Measurements from ENCODE around the gene IFT172.

IFT172 gene

GRCh38 chr2:27489118-27489497 is 435 bp downstream of the IFT172 start:
- H3K36me3 ChIP-seq (ENCODE audit: control insufficient read depth, insufficient read depth, low read length), result no peaks in the 10 kb centered on the region
- H3K4me1 ChIP-seq (ENCODE audit: control insufficient read depth, insufficient read depth, low read length), result peaks cover 5% of the 10 kb centered on the region
- H3K9me3 ChIP-seq (ENCODE audit: control insufficient read depth, insufficient read depth, low read length), result no peaks in the 10 kb centered on the region
- H3K9ac ChIP-seq (ENCODE audit: low read depth, low read length), result no peak overlapping the region
- H3K4me3 ChIP-seq (ENCODE audit: low read depth, low read length), result peak overlapping the region; percentile 90
- H3K27me3 ChIP-seq (ENCODE audit: control insufficient read depth, insufficient read depth, low read length), result peaks cover 7% of the 10 kb centered on the region

GRCh38 chr2:27485496-27485895 is 4.0 kb downstream of the IFT172 start:
- Histone ChIP-seq H3K9me3 (ENCODE audit: control insufficient read depth, insufficient read depth, low read length) (no peaks in the 10 kb centered on the region), H3K4me3 (ENCODE audit: low read depth, low read length) (no peak overlapping the region), H3K9ac (ENCODE audit: low read depth, low read length) (no peak overlapping the region), H3K27me3 (ENCODE audit: control insufficient read depth, insufficient read depth, low read length) (no peaks in the 10 kb centered on the region), H3K4me1 (ENCODE audit: control insufficient read depth, insufficient read depth, low read length) (peaks cover 3% of the 10 kb centered on the region), H3K36me3 (ENCODE audit: control insufficient read depth, insufficient read depth, low read length) (no peaks in the 10 kb centered on the region)

GRCh38 chr2:27471961-27472360 is 17.6 kb downstream of the IFT172 start:
- Histone ChIP-seq H3K9me3 (ENCODE audit: control insufficient read depth, insufficient read depth, low read length) (no peaks in the 10 kb centered on the region), H3K4me3 (ENCODE audit: low read depth, low read length) (no peak overlapping the region), H3K9ac (ENCODE audit: low read depth, low read length) (no peak overlapping the region), H3K27me3 (ENCODE audit: control insufficient read depth, insufficient read depth, low read length) (no peaks in the 10 kb centered on the region), H3K4me1 (ENCODE audit: control insufficient read depth, insufficient read depth, low read length) (no peaks in the 10 kb centered on the region), H3K36me3 (ENCODE audit: control insufficient read depth, insufficient read depth, low read length) (peaks cover 3% of the 10 kb centered on the region)

- Histone ChIP-seq H3K36me3 (ENCODE audit: control insufficient read depth, insufficient read depth, low read length) (no peaks in the 10 kb centered on the region), H3K9me3 (ENCODE audit: control insufficient read depth, insufficient read depth, low read length) (no peaks in the 10 kb centered on the region), H3K4me3 (ENCODE audit: low read depth, low read length) (no peak overlapping the region)
Measured at GRCh38 chr2:27464443-27464842, 25.1 kb downstream of the IFT172 start.

GRCh38 chr2:27461118-27461517 is 28.4 kb downstream of the IFT172 start:
- H3K36me3 ChIP-seq (ENCODE audit: control insufficient read depth, insufficient read depth, low read length), result peaks cover 10% of the 10 kb centered on the region
- no peaks in the 10 kb centered on the region for H3K9me3 ChIP-seq (ENCODE audit: control insufficient read depth, insufficient read depth, low read length)

More at GRCh38 chr2:27464443-27464842, 25.1 kb downstream of the IFT172 start:
- Histone ChIP-seq H3K27me3 (ENCODE audit: control insufficient read depth, insufficient read depth, low read length) (no peaks in the 10 kb centered on the region), H3K4me1 (ENCODE audit: control insufficient read depth, insufficient read depth, low read length) (peaks cover 4% of the 10 kb centered on the region), H3K9ac (ENCODE audit: low read depth, low read length) (no peak overlapping the region)

GRCh38 chr2:27453968-27454367 is 35.6 kb downstream of the IFT172 start:
- H3K36me3 ChIP-seq (ENCODE audit: control insufficient read depth, insufficient read depth, low read length), result peaks cover 14% of the 10 kb centered on the region

More at GRCh38 chr2:27461118-27461517, 28.4 kb downstream of the IFT172 start:
- Histone ChIP-seq H3K4me1 (ENCODE audit: control insufficient read depth, insufficient read depth, low read length) (peaks cover 5% of the 10 kb centered on the region), H3K27me3 (ENCODE audit: control insufficient read depth, insufficient read depth, low read length) (no peaks in the 10 kb centered on the region), H3K4me3 (ENCODE audit: low read depth, low read length) (no peak overlapping the region), H3K9ac (ENCODE audit: low read depth, low read length) (no peak overlapping the region)

GRCh38 chr2:27451095-27451494 is 38.4 kb downstream of the IFT172 start:
- Histone ChIP-seq H3K36me3 (ENCODE audit: control insufficient read depth, insufficient read depth, low read length) (peaks cover 11% of the 10 kb centered on the region), H3K27me3 (ENCODE audit: control insufficient read depth, insufficient read depth, low read length) (no peaks in the 10 kb centered on the region), H3K4me3 (ENCODE audit: low read depth, low read length) (no peak overlapping the region), H3K9me3 (ENCODE audit: control insufficient read depth, insufficient read depth, low read length) (no peaks in the 10 kb centered on the region), H3K4me1 (ENCODE audit: control insufficient read depth, insufficient read depth, low read length) (no peaks in the 10 kb centered on the region), H3K9ac (ENCODE audit: low read depth, low read length) (no peak overlapping the region)

More at GRCh38 chr2:27453968-27454367, 35.6 kb downstream of the IFT172 start:
- Histone ChIP-seq H3K4me1 (ENCODE audit: control insufficient read depth, insufficient read depth, low read length) (no peaks in the 10 kb centered on the region), H3K9me3 (ENCODE audit: control insufficient read depth, insufficient read depth, low read length) (no peaks in the 10 kb centered on the region), H3K9ac (ENCODE audit: low read depth, low read length) (no peak overlapping the region), H3K4me3 (ENCODE audit: low read depth, low read length) (no peak overlapping the region), H3K27me3 (ENCODE audit: control insufficient read depth, insufficient read depth, low read length) (no peaks in the 10 kb centered on the region)

- H3K27me3 ChIP-seq (ENCODE audit: control insufficient read depth, insufficient read depth, low read length), result no peaks in the 10 kb centered on the region
- peaks cover 11% of the 10 kb centered on the region for H3K36me3 ChIP-seq (ENCODE audit: control insufficient read depth, insufficient read depth, low read length)
- no peaks in the 10 kb centered on the region for H3K4me1 ChIP-seq (ENCODE audit: control insufficient read depth, insufficient read depth, low read length)
- no peaks in the 10 kb centered on the region for H3K9me3 ChIP-seq (ENCODE audit: control insufficient read depth, insufficient read depth, low read length)
- no peak overlapping the region for H3K9ac ChIP-seq (ENCODE audit: low read depth, low read length)
- H3K4me3 ChIP-seq (ENCODE audit: low read depth, low read length), result no peak overlapping the region
Measured at GRCh38 chr2:27448381-27448780, 41.2 kb downstream of the IFT172 start.

- no peaks in the 10 kb centered on the region for H3K9me3 ChIP-seq (ENCODE audit: control insufficient read depth, insufficient read depth, low read length)
- peaks cover 11% of the 10 kb centered on the region for H3K36me3 ChIP-seq (ENCODE audit: control insufficient read depth, insufficient read depth, low read length)
- H3K4me3 ChIP-seq (ENCODE audit: low read depth, low read length), result no peak overlapping the region
- H3K27me3 ChIP-seq (ENCODE audit: control insufficient read depth, insufficient read depth, low read length), result no peaks in the 10 kb centered on the region
- no peaks in the 10 kb centered on the region for H3K4me1 ChIP-seq (ENCODE audit: control insufficient read depth, insufficient read depth, low read length)
- no peak overlapping the region for H3K9ac ChIP-seq (ENCODE audit: low read depth, low read length)
Measured at GRCh38 chr2:27446057-27446456, 43.5 kb downstream of the IFT172 start.

GRCh38 chr2:27445615-27446014 is 43.9 kb downstream of the IFT172 start:
- no peak overlapping the region for H3K9ac ChIP-seq (ENCODE audit: low read depth, low read length)
- no peaks in the 10 kb centered on the region for H3K9me3 ChIP-seq (ENCODE audit: control insufficient read depth, insufficient read depth, low read length)
- no peaks in the 10 kb centered on the region for H3K4me1 ChIP-seq (ENCODE audit: control insufficient read depth, insufficient read depth, low read length)
- no peak overlapping the region for H3K4me3 ChIP-seq (ENCODE audit: low read depth, low read length)
- no peaks in the 10 kb centered on the region for H3K27me3 ChIP-seq (ENCODE audit: control insufficient read depth, insufficient read depth, low read length)
- peaks cover 12% of the 10 kb centered on the region for H3K36me3 ChIP-seq (ENCODE audit: control insufficient read depth, insufficient read depth, low read length)

GRCh38 chr2:27445155-27445554 is 44.4 kb downstream of the IFT172 start:
- no peaks in the 10 kb centered on the region for H3K4me1 ChIP-seq (ENCODE audit: control insufficient read depth, insufficient read depth, low read length)
- peaks cover 15% of the 10 kb centered on the region for H3K36me3 ChIP-seq (ENCODE audit: control insufficient read depth, insufficient read depth, low read length)
- H3K27me3 ChIP-seq (ENCODE audit: control insufficient read depth, insufficient read depth, low read length), result no peaks in the 10 kb centered on the region
- H3K4me3 ChIP-seq (ENCODE audit: low read depth, low read length), result no peak overlapping the region
- H3K9ac ChIP-seq (ENCODE audit: low read depth, low read length), result no peak overlapping the region
- H3K9me3 ChIP-seq (ENCODE audit: control insufficient read depth, insufficient read depth, low read length), result no peaks in the 10 kb centered on the region

- H3K9ac ChIP-seq (ENCODE audit: low read depth, low read length), result peak overlapping the region; percentile 85
- peaks cover 18% of the 10 kb centered on the region for H3K36me3 ChIP-seq (ENCODE audit: control insufficient read depth, insufficient read depth, low read length)
- H3K27me3 ChIP-seq (ENCODE audit: control insufficient read depth, insufficient read depth, low read length), result no peaks in the 10 kb centered on the region
- H3K4me1 ChIP-seq (ENCODE audit: control insufficient read depth, insufficient read depth, low read length), result no peaks in the 10 kb centered on the region
- H3K4me3 ChIP-seq (ENCODE audit: low read depth, low read length), result peak overlapping the region; percentile 65
- H3K9me3 ChIP-seq (ENCODE audit: control insufficient read depth, insufficient read depth, low read length), result no peaks in the 10 kb centered on the region
Measured at GRCh38 chr2:27442920-27443282, 46.6 kb downstream of the IFT172 start.

Measured in iPS-15b (cell line).